HepG2 (cell line): Measurements from ENCODE around the gene GPR26. TPM values are rescaled to one million over a fixed set of nuclear protein-coding genes. Genes with fewer than 3 reads are reported as not detected.

Experiments used
- ATAC-seq: fragments of 200-7000 bp; cut with Tn5 transposase; 3 replicates; pipeline ENCODE4 v1.9.1; 2020; ENCODE audit warnings: mild to moderate bottlenecking, moderate library complexity
- BruUV-seq: library from RNA; stranded (reverse); fragments of 400-500 nt; replicated peaks from 2 replicates; lab custom pipeline; 2021; lab: Mats Ljungman, UMichigan
- CTCF ChIA-PET: fragments of 300-600 bp; formaldehyde crosslinking; extraction: SDS; loops from one replicate; lab custom pipeline; 2021; ENCODE audit warnings: low total read pairs, inconsistent platforms, low intra/inter-chr PET ratio; lab: Yijun Ruan, JAX
- POLR2A ChIA-PET: fragments of 350-600 bp; sonication (Branson Sonifier 250); formaldehyde crosslinking; loops from one replicate; lab custom pipeline; 2020; ENCODE audit warnings: antibody characterized with exemption, inconsistent platforms; lab: Yijun Ruan, JAX
- DNase-seq: peaks from one replicate; pipeline ENCODE4 v3.0.0-alpha.2; 2015; ENCODE audit warnings: low spot score
- FAIRE-seq: peaks from 3 replicates; lab custom pipeline; 2011; peaks lifted over from hg19 to GRCh38; lab: Jason Lieb, UNC
- H2AFZ ChIP-seq: one replicate; pipeline ENCODE4 v1.6.1; 2011; ENCODE audit warnings: low read length, inconsistent platforms
- H3K27ac ChIP-seq: fragments of 300-600 bp; 3 replicates; pipeline ENCODE4 v1.8.0; 2011; ENCODE audit warnings: mixed run types, mild to moderate bottlenecking, mixed read lengths, low read length, inconsistent platforms; ENCODE audit not compliant: insufficient read depth; ENCODE audit errors: extremely low read length
- H3K27me3 ChIP-seq, 2 experiments: fragments of 200-600 bp in 1 of 2; 2 replicates in 1 of 2; 3 replicates in 1 of 2; pipeline versions ENCODE4 v1.6.0 to v1.8.0; 2011; ENCODE audit warnings: low read length in 2 of 2, mild to moderate bottlenecking in 2 of 2, moderate library complexity in 2 of 2, inconsistent platforms in 1 of 2; ENCODE audit not compliant: insufficient read depth in 2 of 2, control insufficient read depth in 1 of 2
- H3K36me3 ChIP-seq, 2 experiments: fragments of 200-600 bp in 1 of 2; replicated peaks in 1 of 2; 2 replicates in 1 of 2; 3 replicates in 1 of 2; pipeline versions ENCODE4 v1.5.1 to v1.8.0; 2011; ENCODE audit warnings: low read length in 2 of 2, inconsistent platforms in 1 of 2; ENCODE audit not compliant: insufficient read depth in 2 of 2, control insufficient read depth in 1 of 2
- H3K4me1 ChIP-seq: 2 replicates; pipeline ENCODE4 v1.5.1; 2012; ENCODE audit warnings: low read length, inconsistent platforms; ENCODE audit not compliant: insufficient read depth
- H3K4me2 ChIP-seq: 2 replicates; pipeline ENCODE4 v1.6.0; 2011; ENCODE audit warnings: low read depth, low read length, inconsistent platforms
- H3K4me3 ChIP-seq, 3 experiments: fragments of 200-600 bp in 1 of 3; sonication (generic), shearing (Covaris generic) in 1 of 3; replicated peaks in 1 of 3; 2 replicates each; pipeline ENCODE4 v1.5.1; 2011 to 2016; ENCODE audit warnings: low read length in 3 of 3, inconsistent platforms in 2 of 3, low read depth in 2 of 3, mild to moderate bottlenecking in 2 of 3, control low read depth in 1 of 3, mixed read lengths in 1 of 3; ENCODE audit not compliant: insufficient read depth in 1 of 3
- H3K79me2 ChIP-seq: one replicate; pipeline ENCODE4 v1.6.1; 2011; ENCODE audit warnings: low read length, inconsistent platforms; ENCODE audit not compliant: insufficient read depth
- H3K9ac ChIP-seq: 2 replicates; pipeline ENCODE4 v1.6.0; 2011; ENCODE audit warnings: mild to moderate bottlenecking, low read depth, low read length, inconsistent platforms; ENCODE audit not compliant: insufficient read depth
- H3K9me3 ChIP-seq: 2 replicates; pipeline ENCODE4 v1.5.1; 2012; ENCODE audit warnings: mild to moderate bottlenecking, low read length
- H4K20me1 ChIP-seq: 2 replicates; pipeline ENCODE4 v1.6.0; 2011; ENCODE audit warnings: inconsistent platforms, mild to moderate bottlenecking, low read length, moderate library complexity; ENCODE audit not compliant: insufficient read depth
- ATF6 ChIP-seq: sonication (generic); formaldehyde crosslinking; conservative IDR thresholded peaks from 2 replicates; pipeline ENCODE4 v1.4.0; 2020; ENCODE audit warnings: missing genetic modification reagents
- FOXA1 ChIP-seq, 2 experiments: fragments of 450-650 bp in 1 of 2; sonication (generic) in 1 of 2; formaldehyde crosslinking in 1 of 2; IDR thresholded peaks; 2 replicates each; pipeline versions ENCODE4 v1.4.0 to v1.6.1; 2016 to 2020; ENCODE audit warnings: missing genetic modification reagents in 1 of 2
- GPBP1L1 ChIP-seq: sonication (generic); formaldehyde crosslinking; IDR thresholded peaks from 2 replicates; pipeline ENCODE4 v1.5.0; 2020; ENCODE audit warnings: mild to moderate bottlenecking, missing genetic modification reagents
- IRF1 ChIP-seq: sonication (generic); formaldehyde crosslinking; IDR thresholded peaks from 2 replicates; pipeline ENCODE4 v1.4.0; 2020; ENCODE audit warnings: low read depth, mild to moderate bottlenecking, missing genetic modification reagents
- JUNB ChIP-seq: sonication (generic); formaldehyde crosslinking; IDR thresholded peaks from 2 replicates; pipeline ENCODE4 v1.8.0; 2022; ENCODE audit warnings: missing genetic modification reagents, mild to moderate bottlenecking, borderline replicate concordance
- NONO ChIP-seq, 2 experiments: fragments of 450-650 bp in 1 of 2; sonication (generic) in 1 of 2; formaldehyde crosslinking in 1 of 2; IDR thresholded peaks in 1 of 2; conservative IDR thresholded peaks in 1 of 2; 2 replicates each; pipeline versions ENCODE4 v1.6.1 to v1.8.0; 2017 to 2022; ENCODE audit warnings: mild to moderate bottlenecking in 1 of 2, missing genetic modification reagents in 1 of 2, moderate library complexity in 1 of 2
- NR3C1 ChIP-seq: sonication (generic); formaldehyde crosslinking; IDR thresholded peaks from 2 replicates; pipeline ENCODE4 v1.4.0; 2020; ENCODE audit warnings: missing genetic modification reagents
- SMAD3 ChIP-seq: sonication (generic); formaldehyde crosslinking; IDR thresholded peaks from 2 replicates; pipeline ENCODE4 v1.4.0; 2020; ENCODE audit warnings: missing genetic modification reagents
- SNAI1 ChIP-seq: sonication (generic); formaldehyde crosslinking; IDR thresholded peaks from 2 replicates; pipeline ENCODE4 v1.5.0; 2020; ENCODE audit warnings: mild to moderate bottlenecking, missing genetic modification reagents, borderline replicate concordance
- SP4 ChIP-seq: sonication (generic); formaldehyde crosslinking; IDR thresholded peaks from 2 replicates; pipeline ENCODE4 v1.8.1; 2023; ENCODE audit warnings: mild to moderate bottlenecking, missing genetic modification reagents
- TCF12 ChIP-seq, 2 experiments: fragments of 450-650 bp in 1 of 2; sonication (generic) in 1 of 2; formaldehyde crosslinking in 1 of 2; IDR thresholded peaks; 2 replicates each; pipeline versions ENCODE4 v1.6.1 to v1.8.0; 2017 to 2022; ENCODE audit warnings: antibody characterized with exemption in 1 of 2, mild to moderate bottlenecking in 1 of 2, missing genetic modification reagents in 1 of 2, moderate library complexity in 1 of 2
- UBTF ChIP-seq: sonication (generic); formaldehyde crosslinking; IDR thresholded peaks from 2 replicates; pipeline ENCODE4 v1.4.0; 2020; ENCODE audit warnings: mild to moderate bottlenecking, missing genetic modification reagents
- ZNF556 ChIP-seq: sonication (generic); formaldehyde crosslinking; IDR thresholded peaks from 2 replicates; pipeline ENCODE4 v1.4.0; 2020; ENCODE audit warnings: mild to moderate bottlenecking, missing genetic modification reagents, borderline replicate concordance
- WGBS: methylation state at CpG from one replicate; pipeline ENCODE4 v1.1.6; 2017; ENCODE audit warnings: low lambda C conversion rate; 5-methylcytosine and 5-hydroxymethylcytosine counted together
- in situ Hi-C: cut with HindIII; loops from 2 replicates; pipeline ENCODE4 v1.10.0; 2017; ENCODE audit warnings: low pct_unique_long_range_greater_than_20kb; ENCODE audit not compliant: extremely low pct_ligation_motif_present
- intact Hi-C: fragments of 100-400 bp; cut with micrococcal nuclease; formaldehyde crosslinking; loops from one replicate; pipeline ENCODE4 v1.10.0; 2022; ENCODE audit not compliant: unreplicated experiment
- polyA plus RNA-seq, 8 experiments: library from polyadenylated mRNA; depleted of rRNA in 3 of 8; stranded (reverse) in 7 of 8; unstranded in 1 of 8; fragments of >200 nt; fragmentation: Illumina TruSeq in 4 of 8; extraction: Trizol in 4 of 8; gene quantifications; 2 replicates each; pipeline versions ENCODE4 v1.2.1 to v1.2.3, GENCODE V29; 2011 to 2016; ENCODE audit warnings: low read depth in 4 of 8, missing spikeins in 1 of 8, mixed read lengths in 1 of 8; ENCODE audit not compliant: insufficient read depth in 1 of 8
- total RNA-seq, 5 experiments: library from RNA; depleted of rRNA; stranded (reverse); fragments of >200 nt; fragmentation: Illumina TruSeq; extraction: Trizol; gene quantifications; 2 replicates each; pipeline ENCODE4 v1.2.3, GENCODE V29; 2016; ENCODE audit warnings: low read depth in 1 of 5
- TF ChIP-seq, protein P1 (sequence below): sonication (generic); formaldehyde crosslinking; conservative IDR thresholded peaks from 2 replicates; pipeline ENCODE4 v1.8.0; 2022; ENCODE audit warnings: missing genetic modification reagents

Gene GPR26
- total and polyA plus RNA-seq, 2 of the 13 experiments (the other 11 are each of a cell fraction or from before 2014, with no cell fraction given): not detected

DNA sequence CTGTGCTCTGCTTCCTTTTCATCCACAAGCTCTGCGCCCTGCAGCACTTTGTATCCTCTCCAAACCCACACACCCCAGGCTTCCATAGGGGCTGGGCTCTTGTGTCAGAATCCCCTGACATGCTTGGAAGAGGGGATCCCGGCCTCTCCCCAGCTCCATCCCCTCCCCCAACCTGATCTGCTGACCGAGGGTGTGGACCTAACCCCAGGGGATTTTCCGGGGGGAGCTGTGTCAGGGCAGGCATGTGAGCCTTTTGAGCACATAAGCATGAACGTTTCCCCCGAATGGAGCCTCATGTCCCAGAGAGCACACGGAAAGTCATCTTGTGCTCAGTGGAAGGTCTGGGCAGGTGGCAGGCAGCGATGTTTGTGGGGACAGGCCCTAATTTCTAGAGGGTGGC lies 17.7 kb downstream of the GPR26 start (continued):
- TF ChIP-seq ATF6 (no peak), NONO (IDR thresholded peaks at IDR 0.05) (no peak), NONO (CRISPR knock-in tag; conservative IDR thresholded peaks at IDR 0.05) (no peak), TCF12 (IDR thresholded peaks at IDR 0.05) (no peak), TCF12 (CRISPR knock-in tag; IDR thresholded peaks at IDR 0.05) (no peak), GPBP1L1 (CRISPR knock-in tag) (no peak), NR3C1 (no peak)
- TF ChIP-seq, protein P1, sequence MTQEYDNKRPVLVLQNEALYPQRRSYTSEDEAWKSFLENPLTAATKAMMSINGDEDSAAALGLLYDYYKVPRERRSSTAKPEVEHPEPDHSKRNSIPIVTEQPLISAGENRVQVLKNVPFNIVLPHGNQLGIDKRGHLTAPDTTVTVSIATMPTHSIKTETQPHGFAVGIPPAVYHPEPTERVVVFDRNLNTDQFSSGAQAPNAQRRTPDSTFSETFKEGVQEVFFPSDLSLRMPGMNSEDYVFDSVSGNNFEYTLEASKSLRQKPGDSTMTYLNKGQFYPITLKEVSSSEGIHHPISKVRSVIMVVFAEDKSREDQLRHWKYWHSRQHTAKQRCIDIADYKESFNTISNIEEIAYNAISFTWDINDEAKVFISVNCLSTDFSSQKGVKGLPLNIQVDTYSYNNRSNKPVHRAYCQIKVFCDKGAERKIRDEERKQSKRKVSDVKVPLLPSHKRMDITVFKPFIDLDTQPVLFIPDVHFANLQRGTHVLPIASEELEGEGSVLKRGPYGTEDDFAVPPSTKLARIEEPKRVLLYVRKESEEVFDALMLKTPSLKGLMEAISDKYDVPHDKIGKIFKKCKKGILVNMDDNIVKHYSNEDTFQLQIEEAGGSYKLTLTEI: no peak

DNA sequence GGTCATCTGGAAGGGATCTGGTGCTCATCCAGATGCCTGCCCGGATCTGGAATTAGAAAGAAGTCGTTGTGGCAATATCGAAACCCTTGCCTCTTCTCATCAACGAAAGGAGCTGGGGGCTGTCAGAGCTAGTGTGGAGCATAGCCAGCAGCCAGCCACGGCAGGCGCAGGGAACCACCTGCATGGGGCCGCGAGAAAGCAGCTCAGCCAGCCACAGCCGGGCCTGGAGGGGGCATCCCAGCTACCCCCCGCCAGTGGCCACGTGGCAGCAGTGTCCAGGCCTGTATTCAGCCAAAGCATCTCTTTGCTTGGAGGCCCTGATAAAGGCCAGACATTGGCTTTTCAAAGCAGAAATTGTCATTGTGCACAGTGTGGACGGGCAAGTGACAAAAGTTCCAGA lies 19.1 kb downstream of the GPR26 start:
- Histone ChIP-seq H4K20me1 (no peaks in the 10 kb centered on the region), H2AFZ (no peak overlapping the region), H3K27ac (no peak overlapping the region), H3K79me2 (no peaks in the 10 kb centered on the region), H3K9ac (no peak overlapping the region), H3K4me2 (no peak overlapping the region), H3K4me3 (no peak overlapping the region), H3K27me3 (peaks cover 1 to 12% of the 10 kb centered on the region in 2 experiments; a peak in 3 of 5 replicates), H3K9me3 (no peaks in the 10 kb centered on the region), H3K4me1 (no peaks in the 10 kb centered on the region), H3K36me3 (no peaks in the 10 kb centered on the region)
- DNase-seq (no peak), FAIRE-seq (no peak), ATAC-seq (no peak)
- ChIA-PET POLR2A (no interaction called here), CTCF (no interaction called here)
- in situ Hi-C loops (no loop called here), intact Hi-C loops (no loop called here)
- BruUV-seq: no TSS peak
- 11% methylated on average over 7 of the region's 12 CpGs for WGBS
- TF ChIP-seq IRF1 (CRISPR knock-in tag) (no peak), UBTF (no peak), SP4 (CRISPR knock-in tag) (no peak), JUNB (no peak), FOXA1 (IDR thresholded peaks at IDR 0.05) (no peak), FOXA1 (CRISPR knock-in tag; IDR thresholded peaks at IDR 0.05) (no peak), SNAI1 (CRISPR knock-in tag) (no peak), SMAD3 (no peak), ZNF556 (CRISPR knock-in tag) (no peak)
